Measurements from ENCODE around the gene CGNL1.

DNA sequence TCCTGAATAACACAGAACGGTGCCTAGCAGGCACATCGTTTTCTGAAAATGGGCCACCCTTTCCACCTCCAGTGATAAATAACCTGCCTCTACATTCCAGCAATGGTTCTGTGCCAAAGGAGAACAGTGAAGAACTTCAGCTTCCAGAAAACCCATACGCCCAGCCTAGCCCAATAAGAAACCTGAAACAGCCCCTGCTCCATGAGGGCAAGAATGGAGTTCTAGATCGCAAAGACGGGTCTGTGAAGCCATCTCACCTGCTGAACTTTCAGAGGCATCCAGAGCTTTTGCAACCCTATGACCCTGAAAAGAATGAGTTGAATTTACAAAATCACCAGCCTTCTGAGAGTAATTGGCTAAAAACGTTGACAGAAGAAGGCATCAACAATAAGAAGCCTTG, 61.9 kb downstream of the CGNL1 start:
- TF ChIP-seq, protein P1, sequence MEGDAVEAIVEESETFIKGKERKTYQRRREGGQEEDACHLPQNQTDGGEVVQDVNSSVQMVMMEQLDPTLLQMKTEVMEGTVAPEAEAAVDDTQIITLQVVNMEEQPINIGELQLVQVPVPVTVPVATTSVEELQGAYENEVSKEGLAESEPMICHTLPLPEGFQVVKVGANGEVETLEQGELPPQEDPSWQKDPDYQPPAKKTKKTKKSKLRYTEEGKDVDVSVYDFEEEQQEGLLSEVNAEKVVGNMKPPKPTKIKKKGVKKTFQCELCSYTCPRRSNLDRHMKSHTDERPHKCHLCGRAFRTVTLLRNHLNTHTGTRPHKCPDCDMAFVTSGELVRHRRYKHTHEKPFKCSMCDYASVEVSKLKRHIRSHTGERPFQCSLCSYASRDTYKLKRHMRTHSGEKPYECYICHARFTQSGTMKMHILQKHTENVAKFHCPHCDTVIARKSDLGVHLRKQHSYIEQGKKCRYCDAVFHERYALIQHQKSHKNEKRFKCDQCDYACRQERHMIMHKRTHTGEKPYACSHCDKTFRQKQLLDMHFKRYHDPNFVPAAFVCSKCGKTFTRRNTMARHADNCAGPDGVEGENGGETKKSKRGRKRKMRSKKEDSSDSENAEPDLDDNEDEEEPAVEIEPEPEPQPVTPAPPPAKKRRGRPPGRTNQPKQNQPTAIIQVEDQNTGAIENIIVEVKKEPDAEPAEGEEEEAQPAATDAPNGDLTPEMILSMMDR (IDR thresholded peaks at IDR 0.05; ENCODE audit: poor library complexity) = no peak
- TF ChIP-seq EZH2 (IDR thresholded peaks at IDR 0.05; ENCODE audit: borderline replicate concordance) (no peak), EZH2phosphoT487 (IDR thresholded peaks at IDR 0.05; ENCODE audit: low read depth, severe bottlenecking, unreplicated experiment) (no peak)

Measured in hepatocyte (in vitro differentiated cells).